GM20431 (cell line): ENCODE data around the gene RABGAP1.

Experiments used
- in situ Hi-C: fragments of 300-500 bp; cut with MseI, MboI; formaldehyde crosslinking; loops from one replicate; pipeline ENCODE4 v1.15.0; 2020; ENCODE audit warnings: low sequenced_read_pairs; ENCODE audit not compliant: unreplicated experiment

Gene RABGAP1

GRCh38 chr9:123041489-123041888, 100.7 kb downstream of the RABGAP1 start:
- in situ Hi-C loops: no loop called here

GRCh38 chr9:123043081-123043939, 102.5 kb downstream of the RABGAP1 start:
- in situ Hi-C loops: no loop called here

- in situ Hi-C loops: no loop called here
These were observed 103.8 kb downstream of the RABGAP1 start for GRCh38 chr9:123044586-123044985.

- in situ Hi-C loops: no loop called here
These were observed 105.8 kb downstream of the RABGAP1 start for GRCh38 chr9:123046406-123047195.

GRCh38 chr9:123048748-123049147, 107.9 kb downstream of the RABGAP1 start:
- in situ Hi-C loops: no loop called here

- in situ Hi-C loops: no loop called here
These were observed 108.9 kb downstream of the RABGAP1 start for GRCh38 chr9:123049589-123050222.

- in situ Hi-C loops: no loop called here
These were observed 112.2 kb downstream of the RABGAP1 start for GRCh38 chr9:123053046-123053445.

GRCh38 chr9:123053711-123054110, 112.9 kb downstream of the RABGAP1 start:
- in situ Hi-C loops: no loop called here

- in situ Hi-C loops: no loop called here
These were observed 118.0 kb downstream of the RABGAP1 start for GRCh38 chr9:123058834-123059233.

GRCh38 chr9:123059472-123060220, 118.8 kb downstream of the RABGAP1 start:
- in situ Hi-C loops: no loop called here

GRCh38 chr9:123061216-123061615, 120.4 kb downstream of the RABGAP1 start:
- in situ Hi-C loops: no loop called here

- in situ Hi-C loops: no loop called here
These were observed 121.7 kb downstream of the RABGAP1 start for GRCh38 chr9:123062351-123063176.

GRCh38 chr9:123063177-123063598, 122.4 kb downstream of the RABGAP1 start:
- in situ Hi-C loops: no loop called here

GRCh38 chr9:123063896-123064295, 123.1 kb downstream of the RABGAP1 start:
- in situ Hi-C loops: no loop called here

- in situ Hi-C loops: no loop called here
These were observed 123.9 kb downstream of the RABGAP1 start for GRCh38 chr9:123064716-123065115.

GRCh38 chr9:123065196-123065595, 124.4 kb downstream of the RABGAP1 start:
- in situ Hi-C loops: no loop called here

- in situ Hi-C loops: no loop called here
These were observed 126.3 kb downstream of the RABGAP1 start for GRCh38 chr9:123067136-123067535.

- in situ Hi-C loops: no loop called here
These were observed 128.2 kb downstream of the RABGAP1 start for GRCh38 chr9:123069010-123069481.

GRCh38 chr9:123070198-123070597, 129.4 kb downstream of the RABGAP1 start:
- in situ Hi-C loops: no loop called here
